ENCODE results near the gene ACKR2.
"Not testable (repeated sequence)": the region's sequence is repeated elsewhere in the genome, so short reads cannot be mapped to it uniquely, and the experiment has no call there.

Gene ACKR2

GRCh38 chr3:42801048-42801620 is 8.1 kb upstream of the ACKR2 start:
- no peak for DNase-seq (ENCODE audit: low spot score)

GRCh38 chr3:42801784-42802183 is 7.5 kb upstream of the ACKR2 start:
- no peak for DNase-seq (ENCODE audit: low spot score)

- DNase-seq (ENCODE audit: low spot score) = no peak
Observed at GRCh38 chr3:42802876-42803413, 6.3 kb upstream of the ACKR2 start.

- DNase-seq (ENCODE audit: low spot score) = peak; percentile 38
Observed at GRCh38 chr3:42803414-42804105, 5.7 kb upstream of the ACKR2 start.

GRCh38 chr3:42804106-42804830 is 5.0 kb upstream of the ACKR2 start, which contains the start of gene HIGD1A:
Gene HIGD1A (minus strand): TSS chr3:42804490. CDS start chr3:42794253, 10,237 bp downstream.
- peak; percentile 99 for DNase-seq (ENCODE audit: low spot score)

GRCh38 chr3:42804831-42805132 is 4.5 kb upstream of the ACKR2 start:
- DNase-seq (ENCODE audit: low spot score) = no peak

- DNase-seq (ENCODE audit: low spot score) = no peak
Observed at GRCh38 chr3:42805141-42805821, 4.0 kb upstream of the ACKR2 start.

GRCh38 chr3:42807929-42808328 is 1.3 kb upstream of the ACKR2 start:
- no peak for DNase-seq (ENCODE audit: low spot score)

GRCh38 chr3:42810706-42811105 is 1.5 kb downstream of the ACKR2 start:
- DNase-seq (ENCODE audit: low spot score) = not testable (repeated sequence)

- DNase-seq (ENCODE audit: low spot score) = not testable (repeated sequence)
Observed at GRCh38 chr3:42811118-42811883, 2.1 kb downstream of the ACKR2 start.

GRCh38 chr3:42814246-42814645 is 5.0 kb downstream of the ACKR2 start:
- no peak for DNase-seq (ENCODE audit: low spot score)

- DNase-seq (ENCODE audit: low spot score) = no peak
Observed at GRCh38 chr3:42814914-42815507, 5.8 kb downstream of the ACKR2 start.

- DNase-seq (ENCODE audit: low spot score) = no peak
Observed at GRCh38 chr3:42815826-42816225, 6.6 kb downstream of the ACKR2 start.

- DNase-seq (ENCODE audit: low spot score) = no peak
Observed at GRCh38 chr3:42819351-42819965, 10.2 kb downstream of the ACKR2 start.

- DNase-seq (ENCODE audit: low spot score) = no peak
Observed at GRCh38 chr3:42820746-42821051, 11.5 kb downstream of the ACKR2 start.

- DNase-seq (ENCODE audit: low spot score) = no peak
Observed at GRCh38 chr3:42822828-42823227, 13.6 kb downstream of the ACKR2 start.

- no peak for DNase-seq (ENCODE audit: low spot score)
Observed at GRCh38 chr3:42823351-42823750, 14.1 kb downstream of the ACKR2 start.

- DNase-seq (ENCODE audit: low spot score) = no peak
Observed at GRCh38 chr3:42826141-42826540, 16.9 kb downstream of the ACKR2 start.

- DNase-seq (ENCODE audit: low spot score) = no peak
Observed at GRCh38 chr3:42827023-42827422, 17.8 kb downstream of the ACKR2 start.

- no peak for DNase-seq (ENCODE audit: low spot score)
Observed at GRCh38 chr3:42827654-42828053, 18.4 kb downstream of the ACKR2 start.

- DNase-seq (ENCODE audit: low spot score) = no peak
Observed at GRCh38 chr3:42829083-42829627, 19.9 kb downstream of the ACKR2 start.

All from AG08395 (cell line).